Natural killer cell (primary cell): ENCODE data around the gene KCTD3. TPM values are rescaled to one million over a fixed set of nuclear protein-coding genes. Genes with fewer than 3 reads are reported as not detected.

Experiments
- ATAC-seq, 3 donors: fragments of 150-1000 bp in 2 of 3; fragments of 200-7000 bp in 1 of 3; cut with Tn5 transposase; 1 replicate in 1 of 3; 2 replicates in 2 of 3; pipeline ENCODE4 v1.10.0; 2021; ENCODE audit warnings: mild to moderate bottlenecking in 2 of 3, moderate library complexity in 2 of 3
- DNase-seq, 2 donors: peaks; one replicate each; pipeline versions ENCODE4 v3.0.0 to v3.0.0-alpha.2; 2013 to 2021; ENCODE audit warnings: mixed read lengths in 1 of 2
- H3K27ac ChIP-seq: one replicate; pipeline ENCODE4 v1.5.1; 2013; ENCODE audit warnings: mild to moderate bottlenecking, low read length
- H3K27me3 ChIP-seq: one replicate; pipeline ENCODE4 v1.6.1; 2013; ENCODE audit warnings: low read length; ENCODE audit not compliant: control insufficient read depth, insufficient read depth
- H3K36me3 ChIP-seq: one replicate; pipeline ENCODE4 v1.6.1; 2013; ENCODE audit warnings: low read length; ENCODE audit not compliant: control insufficient read depth, insufficient read depth
- H3K4me1 ChIP-seq: one replicate; pipeline ENCODE4 v1.6.1; 2013; ENCODE audit warnings: low read length; ENCODE audit not compliant: control insufficient read depth, insufficient read depth
- H3K4me3 ChIP-seq: one replicate; pipeline ENCODE4 v1.5.1; 2013; ENCODE audit warnings: low read length
- H3K9me3 ChIP-seq: one replicate; pipeline ENCODE4 v1.6.1; 2013; ENCODE audit warnings: low read length; ENCODE audit not compliant: control insufficient read depth, insufficient read depth
- H3K27ac Mint-ChIP-seq, 2 donors: one replicate each; pipeline ENCODE4 v1.8.0; 2022; ENCODE audit warnings: mild to moderate bottlenecking in 2 of 2, mixed read lengths in 2 of 2, moderate library complexity in 1 of 2
- H3K27me3 Mint-ChIP-seq, 2 donors: one replicate each; pipeline ENCODE4 v1.8.0; 2022; ENCODE audit warnings: low read depth in 2 of 2, mixed read lengths in 2 of 2
- H3K36me3 Mint-ChIP-seq: one replicate; pipeline ENCODE4 v1.8.0; 2022; ENCODE audit warnings: mixed read lengths
- H3K4me1 Mint-ChIP-seq, 2 donors: one replicate each; pipeline ENCODE4 v1.8.0; 2022; ENCODE audit warnings: mixed read lengths in 2 of 2
- H3K4me3 Mint-ChIP-seq: one replicate; pipeline ENCODE4 v1.8.0; 2022; ENCODE audit warnings: mild to moderate bottlenecking, moderate library complexity, mixed read lengths
- H3K9me3 Mint-ChIP-seq, 2 donors: one replicate each; pipeline ENCODE4 v1.8.0; 2022; ENCODE audit warnings: mixed read lengths in 2 of 2
- CTCF ChIP-seq: fragments of 200-600 bp; IDR thresholded peaks from one replicate; pipeline ENCODE4 v1.8.0; 2022; ENCODE audit warnings: antibody characterized with exemption
- WGBS: methylation state at CpG from one replicate; pipeline ENCODE4 v1.1.7; 2013; ENCODE audit warnings: missing lambda C conversion rate; ENCODE audit not compliant: insufficient coverage; 5-methylcytosine and 5-hydroxymethylcytosine counted together
- intact Hi-C: fragments of 100-400 bp; cut with micrococcal nuclease; formaldehyde crosslinking; loops from one replicate; pipeline ENCODE4 v1.14.2; 2022
- total RNA-seq, 4 donors: library from RNA; stranded (reverse); fragments of 120-200 nt in 1 of 4; gene quantifications; one replicate each; pipeline versions ENCODE4 v1.2.3 to v1.2.4, GENCODE V29; 2013 to 2022

The KCTD3 gene
- total RNA-seq, 3 donors from 2014 or later (not counting 1 experiment from before 2014, with no cell fraction given): 2.1 to 4.5 (median 3.1) TPM

DNA sequence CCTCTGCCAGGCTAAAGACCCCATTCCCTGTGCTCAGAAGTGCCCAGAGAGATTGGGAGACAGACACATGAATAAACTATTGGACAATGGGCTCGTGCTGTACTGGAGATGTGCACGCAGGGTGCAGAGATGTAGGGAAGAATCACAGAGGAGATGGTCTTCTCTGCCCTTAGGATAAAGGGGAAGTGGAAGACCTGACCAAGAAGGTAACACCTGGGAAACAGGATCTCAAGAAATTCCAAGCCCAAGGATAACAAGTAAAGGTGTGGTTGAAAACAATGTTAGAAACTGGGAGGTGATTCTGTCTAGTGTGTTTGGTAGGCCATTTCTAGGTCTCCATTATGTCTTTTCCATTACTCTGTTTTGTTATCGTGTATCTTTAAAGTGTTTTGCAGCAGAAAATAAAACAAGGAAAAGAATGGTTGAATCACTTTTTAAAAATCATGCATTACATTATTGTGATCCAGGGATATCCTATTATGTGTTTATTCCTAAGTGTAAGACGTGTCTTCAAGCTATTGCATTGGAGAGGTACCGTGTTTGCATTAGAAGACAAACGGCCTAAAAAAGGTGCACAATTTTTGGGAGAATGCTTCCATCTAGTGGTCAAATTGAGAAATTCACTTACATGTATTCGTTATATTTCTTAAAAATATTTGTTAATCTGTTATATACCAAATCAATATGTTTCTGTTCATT is 40.8 kb upstream of the KCTD3 start:
- Histone ChIP-seq H3K9me3 (no peaks in the 10 kb centered on the region), H3K27ac (no peak overlapping the region), H3K4me3 (no peak overlapping the region), H3K27me3 (no peaks in the 10 kb centered on the region), H3K36me3 (no peaks in the 10 kb centered on the region), H3K4me1 (no peaks in the 10 kb centered on the region)
- no peaks in the 10 kb centered on the region for H3K27me3 Mint-ChIP-seq
- 43% methylated on average over 4 of the region's 7 CpGs for WGBS
- H3K27ac Mint-ChIP-seq: no peak overlapping the region
- H3K36me3 Mint-ChIP-seq: no peaks in the 10 kb centered on the region
- no peaks in the 10 kb centered on the region for H3K9me3 Mint-ChIP-seq
- peak; percentile 45 for TF ChIP-seq CTCF
- no peak overlapping the region for H3K4me3 Mint-ChIP-seq
- ATAC-seq: no peak
- intact Hi-C loops: loop anchor here (5.0 to 10.0 kb wide), 3 partner anchors 901 to 1314 kb away; no protein-coding TSS in a partner anchor
- peak in 1 of 2 donors; percentile 67 for DNase-seq
- no peaks in the 10 kb centered on the region for H3K4me1 Mint-ChIP-seq

DNA sequence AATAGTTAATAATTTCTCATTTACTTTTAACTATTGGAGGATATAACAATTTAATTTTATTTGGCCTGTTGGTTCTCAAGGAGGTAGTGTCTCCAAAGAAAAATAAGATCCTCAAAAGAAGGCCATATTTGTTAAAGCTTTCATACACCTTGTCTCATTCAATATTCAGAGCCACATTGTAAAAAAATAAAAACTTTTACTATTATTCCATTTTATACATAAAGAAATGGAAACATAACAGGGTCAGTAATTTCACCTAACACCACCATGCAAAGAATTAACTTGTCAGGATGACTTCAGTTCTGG is 40.3 kb upstream of the KCTD3 start:
- DNase-seq (no peak), ATAC-seq (no peak)
- Mint-ChIP-seq H3K9me3 (no peaks in the 10 kb centered on the region), H3K27me3 (no peaks in the 10 kb centered on the region), H3K4me1 (no peaks in the 10 kb centered on the region), H3K36me3 (no peaks in the 10 kb centered on the region), H3K4me3 (no peak overlapping the region), H3K27ac (no peak overlapping the region)
- H3K4me3 ChIP-seq: no peak overlapping the region
- no peaks in the 10 kb centered on the region for H3K9me3 ChIP-seq
- no peak overlapping the region for H3K27ac ChIP-seq
- no peaks in the 10 kb centered on the region for H3K27me3 ChIP-seq
- peak; percentile 2 for TF ChIP-seq CTCF
- H3K36me3 ChIP-seq: no peaks in the 10 kb centered on the region
- intact Hi-C loops: loop anchor here (5.0 to 10.0 kb wide), 3 partner anchors 902 to 1314 kb away; no protein-coding TSS in a partner anchor
- H3K4me1 ChIP-seq: no peaks in the 10 kb centered on the region

DNA sequence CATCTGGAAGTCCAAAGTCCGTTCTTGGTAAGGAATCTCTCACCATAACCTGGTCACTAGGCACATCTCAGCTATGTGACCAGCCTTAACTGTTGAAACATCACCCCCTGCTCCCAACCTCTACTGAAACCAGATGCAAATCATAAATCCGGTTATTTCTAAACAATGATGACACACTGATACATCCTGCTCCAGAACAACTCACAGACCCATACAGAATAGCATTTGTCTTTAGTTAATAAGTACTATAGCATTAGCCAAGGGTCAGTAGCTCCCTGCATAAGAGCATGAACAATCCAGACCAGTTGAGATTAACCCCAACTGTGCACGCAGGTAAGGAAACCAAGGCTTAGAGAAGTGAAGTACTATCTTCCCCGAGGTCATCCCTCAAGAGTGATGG is 38.0 kb upstream of the KCTD3 start:
- 72% methylated on average over 4 of the region's 4 CpGs for WGBS
- Mint-ChIP-seq H3K36me3 (no peaks in the 10 kb centered on the region), H3K27ac (no peak overlapping the region), H3K4me1 (no peaks in the 10 kb centered on the region), H3K4me3 (no peak overlapping the region), H3K27me3 (no peaks in the 10 kb centered on the region), H3K9me3 (no peaks in the 10 kb centered on the region)
- H3K27ac ChIP-seq: no peak overlapping the region
- no peak overlapping the region for H3K4me3 ChIP-seq
- no peaks in the 10 kb centered on the region for H3K36me3 ChIP-seq
- intact Hi-C loops: loop anchor here (5.0 to 10.0 kb wide), 3 partner anchors 904 to 1317 kb away; no protein-coding TSS in a partner anchor
- H3K4me1 ChIP-seq: no peaks in the 10 kb centered on the region
- TF ChIP-seq CTCF: no peak
- ATAC-seq: no peak
- H3K9me3 ChIP-seq: no peaks in the 10 kb centered on the region
- DNase-seq: no peak
- no peaks in the 10 kb centered on the region for H3K27me3 ChIP-seq

DNA sequence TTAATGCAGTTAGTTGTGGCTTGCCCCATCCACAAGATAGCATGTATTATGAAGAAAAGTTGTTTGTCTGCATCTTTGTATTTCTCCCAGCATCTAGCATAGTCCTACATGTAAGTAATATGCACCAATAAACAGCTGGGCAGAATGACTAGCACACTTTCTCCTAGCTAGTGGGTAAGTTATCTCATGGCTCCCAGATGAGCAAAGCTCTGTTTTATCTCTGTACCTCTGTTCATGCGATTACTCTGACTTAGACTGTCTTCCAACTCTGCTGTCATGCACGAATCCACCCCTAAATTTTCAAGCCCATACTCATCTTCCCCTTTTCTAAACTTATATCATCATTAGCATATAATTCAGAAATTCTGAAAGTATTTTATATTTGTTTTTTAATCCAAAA is 37.5 kb upstream of the KCTD3 start:
- no peaks in the 10 kb centered on the region for H3K4me1 ChIP-seq
- no peak overlapping the region for H3K27ac ChIP-seq
- H3K4me3 ChIP-seq: no peak overlapping the region
- no peaks in the 10 kb centered on the region for H3K9me3 Mint-ChIP-seq
- no peaks in the 10 kb centered on the region for H3K36me3 Mint-ChIP-seq
- H3K27me3 ChIP-seq: no peaks in the 10 kb centered on the region
- H3K9me3 ChIP-seq: no peaks in the 10 kb centered on the region
- H3K36me3 ChIP-seq: no peaks in the 10 kb centered on the region
- TF ChIP-seq CTCF: no peak
- ATAC-seq: no peak
- no peak for DNase-seq
- H3K27me3 Mint-ChIP-seq: no peaks in the 10 kb centered on the region
- no peaks in the 10 kb centered on the region for H3K4me1 Mint-ChIP-seq
- intact Hi-C loops: loop anchor here (5.0 to 10.0 kb wide), 3 partner anchors 905 to 1317 kb away; no protein-coding TSS in a partner anchor
- no peak overlapping the region for H3K4me3 Mint-ChIP-seq
- H3K27ac Mint-ChIP-seq: no peak overlapping the region
- WGBS: 58% methylated on average over 2 of the region's 2 CpGs
